Muscle layer of colon (tissue), 2 donors: ENCODE data around the gene EXOSC2.

Source experiments
- H3K27ac ChIP-seq: one replicate; pipeline ENCODE4 v1.7.0; 2013; ENCODE audit warnings: low read depth, mild to moderate bottlenecking, low read length, moderate library complexity
- H3K27me3 ChIP-seq, 2 donors: one replicate each; pipeline ENCODE4 v1.7.0; 2013; ENCODE audit warnings: low read length in 2 of 2, mild to moderate bottlenecking in 2 of 2; ENCODE audit not compliant: insufficient read depth in 2 of 2, control insufficient read depth in 1 of 2
- H3K36me3 ChIP-seq: one replicate; pipeline ENCODE4 v1.7.0; 2013; ENCODE audit warnings: mild to moderate bottlenecking, low read length; ENCODE audit not compliant: insufficient read depth
- H3K4me1 ChIP-seq: one replicate; pipeline ENCODE4 v1.7.0; 2013; ENCODE audit warnings: mild to moderate bottlenecking, low read length; ENCODE audit not compliant: insufficient read depth
- H3K4me3 ChIP-seq, 2 donors: one replicate each; pipeline ENCODE4 v1.7.0; 2013; ENCODE audit warnings: low read length in 2 of 2, low read depth in 1 of 2, mild to moderate bottlenecking in 1 of 2, moderate library complexity in 1 of 2
- H3K9ac ChIP-seq: one replicate; pipeline ENCODE4 v1.7.0; 2013; ENCODE audit warnings: low read length
- H3K9me3 ChIP-seq: one replicate; pipeline ENCODE4 v1.7.0; 2013; ENCODE audit warnings: mild to moderate bottlenecking, low read length
- donor health status: abdominal sarcoma.
- donor health status: Adenocarcinoma of cecum.

Gene EXOSC2

DNA sequence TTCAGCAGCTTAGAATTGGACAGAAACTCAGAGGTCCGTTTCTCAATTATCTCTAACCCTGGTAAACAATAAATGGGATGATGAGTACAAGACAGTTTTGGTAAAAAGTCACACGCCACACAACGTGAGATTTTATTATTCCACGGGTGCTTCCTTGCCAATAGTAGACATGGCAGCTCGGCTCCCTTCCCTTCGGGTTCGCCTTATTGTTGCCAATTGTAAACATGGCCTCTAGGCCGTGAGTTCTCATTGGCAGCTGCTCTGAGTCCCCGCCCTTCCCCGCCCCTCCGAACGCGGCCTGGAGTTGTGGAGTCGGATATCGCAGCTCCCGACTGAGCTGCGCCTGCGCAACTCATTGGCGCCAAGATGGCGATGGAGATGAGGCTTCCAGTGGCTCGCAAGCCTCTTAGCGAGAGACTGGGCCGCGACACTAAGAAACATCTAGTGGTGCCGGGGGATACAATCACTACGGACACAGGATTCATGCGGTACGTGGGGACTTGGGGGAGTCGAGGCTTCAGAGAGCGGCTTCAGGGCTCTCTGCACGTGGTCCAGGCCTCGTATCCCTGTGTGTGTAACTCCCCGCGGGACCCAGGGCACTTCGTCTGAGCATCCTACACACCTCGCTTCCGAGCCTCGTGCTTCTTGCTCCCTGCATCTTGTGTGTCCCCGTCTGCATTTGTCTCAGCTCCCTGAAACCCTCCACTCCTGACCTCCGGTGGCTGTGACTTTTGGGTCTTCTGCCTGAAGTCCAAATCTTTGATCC is at the start of gene EXOSC2:
Gene EXOSC2, plus strand, starts transcription at position 355 of the 766 bp plus-strand sequence. Its CDS starts 12 bp downstream, at position 367.
- H3K36me3 ChIP-seq: peaks cover 28% of the 10 kb centered on the region
- H3K4me1 ChIP-seq: peaks cover 22% of the 10 kb centered on the region
- peak within 1 kb of the TSS; percentile 72 for H3K9ac ChIP-seq
- H3K27me3 ChIP-seq: no peaks in the 10 kb centered on the region
- H3K27ac ChIP-seq: peak within 1 kb of the TSS; percentile 79
- H3K9me3 ChIP-seq: no peaks in the 10 kb centered on the region
- H3K4me3 ChIP-seq: peak within 1 kb of the TSS; percentile 88 to 100

GRCh38 chr9:130651221-130651620 is 42.4 kb upstream of the EXOSC2 start:
- H3K4me1 ChIP-seq: no peaks in the 10 kb centered on the region
- H3K9ac ChIP-seq: no peak overlapping the region
- peaks cover 0 to 9% of the 10 kb centered on the region in 2 donors for H3K27me3 ChIP-seq
- H3K9me3 ChIP-seq: no peaks in the 10 kb centered on the region
- H3K36me3 ChIP-seq: no peaks in the 10 kb centered on the region
- no peak overlapping the region for H3K4me3 ChIP-seq
- no peak overlapping the region for H3K27ac ChIP-seq

DNA sequence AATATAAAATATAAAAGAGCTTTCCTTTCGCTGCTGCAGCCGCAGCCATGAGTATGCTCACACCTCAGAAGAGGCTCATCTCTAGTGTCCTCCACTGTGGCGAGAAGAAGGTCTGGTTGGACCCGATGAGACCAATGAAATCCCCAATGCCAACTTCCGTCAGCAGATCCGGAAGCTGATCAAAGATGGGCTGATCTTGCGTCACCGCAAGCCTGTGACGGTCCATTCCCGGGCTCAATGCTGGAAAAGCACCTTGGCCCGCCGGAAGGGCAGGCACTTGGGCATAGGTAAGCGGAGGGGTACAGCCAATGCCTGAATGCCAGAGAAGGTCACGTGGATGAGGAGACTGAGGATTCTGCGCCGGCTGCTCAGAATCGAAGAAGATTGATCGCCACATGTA is 41.8 kb upstream of the EXOSC2 start:
- Histone ChIP-seq H3K27me3 (peaks cover 4 to 10% of the 10 kb centered on the region in 2 donors), H3K4me1 (no peaks in the 10 kb centered on the region), H3K9me3 (no peaks in the 10 kb centered on the region), H3K36me3 (no peaks in the 10 kb centered on the region), H3K4me3 (no peak overlapping the region), H3K9ac (no peak overlapping the region), H3K27ac (no peak overlapping the region)

GRCh38 chr9:130654879-130655278 is 38.7 kb upstream of the EXOSC2 start:
- no peaks in the 10 kb centered on the region for H3K4me1 ChIP-seq
- no peaks in the 10 kb centered on the region for H3K36me3 ChIP-seq
- H3K27me3 ChIP-seq: peaks cover 15 to 31% of the 10 kb centered on the region in 2 donors
- H3K4me3 ChIP-seq: no peak overlapping the region
- no peak overlapping the region for H3K9ac ChIP-seq
- no peaks in the 10 kb centered on the region for H3K9me3 ChIP-seq
- H3K27ac ChIP-seq: no peak overlapping the region

- Histone ChIP-seq H3K4me1 (peaks cover 14% of the 10 kb centered on the region), H3K4me3 (no peak overlapping the region), H3K27me3 (peaks cover 42 to 73% of the 10 kb centered on the region in 2 donors), H3K9me3 (no peaks in the 10 kb centered on the region), H3K36me3 (no peaks in the 10 kb centered on the region), H3K9ac (no peak overlapping the region), H3K27ac (no peak overlapping the region)
Measured at GRCh38 chr9:130658893-130659698, 34.5 kb upstream of the EXOSC2 start.

- peaks cover 42 to 79% of the 10 kb centered on the region in 2 donors for H3K27me3 ChIP-seq
Measured at GRCh38 chr9:130659699-130660248, 33.8 kb upstream of the EXOSC2 start.

DNA sequence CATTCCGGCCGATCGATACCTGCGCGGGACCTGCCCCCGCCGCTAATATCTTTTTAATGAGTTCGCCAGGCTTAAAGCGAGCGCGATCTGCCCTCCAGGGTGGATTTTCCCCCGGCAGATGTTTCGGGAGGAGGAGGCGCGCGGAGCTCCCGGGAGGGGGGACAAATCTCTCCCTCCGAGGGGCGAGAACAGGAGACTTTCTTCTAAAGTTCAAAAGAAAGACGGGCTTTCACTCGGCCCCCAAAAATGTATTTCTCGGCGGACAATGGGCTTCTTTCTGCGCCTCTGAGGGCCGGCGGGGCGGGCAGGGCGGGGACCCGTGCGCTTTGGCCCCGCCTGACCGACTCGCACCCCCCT is 33.3 kb upstream of the EXOSC2 start:
- no peaks in the 10 kb centered on the region for H3K36me3 ChIP-seq
- H3K9me3 ChIP-seq: no peaks in the 10 kb centered on the region
- no peak overlapping the region for H3K9ac ChIP-seq
- H3K27me3 ChIP-seq: peaks cover 42 to 82% of the 10 kb centered on the region in 2 donors
- no peak overlapping the region for H3K27ac ChIP-seq
- H3K4me3 ChIP-seq: no peak overlapping the region
- H3K4me1 ChIP-seq: peaks cover 14% of the 10 kb centered on the region

More at GRCh38 chr9:130659699-130660248, 33.8 kb upstream of the EXOSC2 start:
- no peak overlapping the region for H3K4me3 ChIP-seq
- peaks cover 14% of the 10 kb centered on the region for H3K4me1 ChIP-seq
- H3K9me3 ChIP-seq: no peaks in the 10 kb centered on the region
- no peak overlapping the region for H3K9ac ChIP-seq
- no peaks in the 10 kb centered on the region for H3K36me3 ChIP-seq
- H3K27ac ChIP-seq: no peak overlapping the region

DNA sequence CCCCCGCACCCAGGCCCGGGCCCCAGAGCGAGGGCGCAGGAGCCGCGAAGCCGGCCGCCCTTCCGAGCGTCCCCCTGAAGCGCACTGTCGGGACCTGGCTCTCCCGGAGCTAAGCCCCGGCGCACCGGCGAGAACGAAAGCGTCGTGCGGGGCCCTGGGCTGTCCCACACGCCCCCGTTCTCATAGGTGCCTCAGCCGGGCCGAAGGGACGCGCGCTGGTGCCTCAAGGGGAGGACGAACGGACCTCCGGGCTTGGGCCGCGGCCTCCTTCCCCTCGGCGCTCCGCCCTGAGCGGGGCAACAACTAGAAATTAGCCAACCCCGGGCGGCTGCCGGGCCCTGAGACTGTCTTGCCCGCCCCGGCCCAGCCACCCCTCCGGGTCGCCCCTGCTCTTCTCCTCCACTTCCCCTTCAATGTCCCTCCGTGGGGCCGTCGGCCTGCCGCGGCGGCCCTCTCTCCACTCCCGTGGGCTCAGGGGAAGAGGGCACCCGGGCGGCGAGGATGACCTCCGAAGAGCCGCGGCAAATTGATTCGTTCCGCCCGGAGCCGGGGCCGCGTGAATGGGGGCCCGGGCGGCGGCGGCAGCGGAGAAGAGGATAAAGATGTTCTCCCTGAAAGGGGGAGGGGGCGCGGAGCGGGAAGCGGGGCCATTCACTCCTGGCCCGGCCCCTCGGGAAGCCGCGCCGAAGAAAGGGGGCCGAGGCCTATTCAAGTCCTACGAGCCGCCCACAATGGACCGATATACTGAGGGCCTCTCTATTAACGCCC is 32.7 kb upstream of the EXOSC2 start:
- H3K4me3 ChIP-seq: no peak overlapping the region
- peaks cover 48 to 82% of the 10 kb centered on the region in 2 donors for H3K27me3 ChIP-seq
- H3K27ac ChIP-seq: no peak overlapping the region
- H3K36me3 ChIP-seq: no peaks in the 10 kb centered on the region
- H3K9me3 ChIP-seq: no peaks in the 10 kb centered on the region
- no peak overlapping the region for H3K9ac ChIP-seq
- peaks cover 20% of the 10 kb centered on the region for H3K4me1 ChIP-seq

DNA sequence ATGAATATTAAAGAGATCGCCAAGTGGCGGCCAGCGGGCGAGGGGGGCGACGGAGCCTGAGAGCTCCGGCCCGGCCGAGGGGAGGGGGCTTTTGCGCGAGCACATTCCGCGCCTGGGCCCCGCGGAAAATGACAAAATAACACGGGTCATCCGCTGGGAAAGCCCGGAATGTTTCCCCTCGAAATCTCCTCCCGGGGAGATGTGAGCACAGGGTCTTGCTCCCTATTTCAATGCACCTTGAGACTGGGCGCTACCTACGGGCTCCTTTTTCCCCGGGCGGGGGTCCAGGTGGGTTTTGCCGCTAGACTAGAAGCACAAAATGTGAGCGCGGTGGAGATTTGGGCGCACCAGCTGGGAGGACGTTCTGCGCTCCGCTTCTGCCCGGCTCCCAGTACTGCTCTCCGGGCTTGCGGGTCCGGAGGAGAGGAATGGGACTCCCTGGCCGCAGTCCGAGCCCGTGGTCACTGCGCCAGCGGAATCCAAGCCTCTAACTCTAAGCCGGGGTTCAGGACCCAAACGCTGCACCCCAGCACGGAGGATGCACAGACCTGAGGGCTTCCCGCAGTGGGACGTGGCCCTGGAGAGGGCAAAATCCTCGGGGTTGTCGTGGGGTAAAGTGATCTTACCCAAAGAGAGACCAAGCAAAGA is 32.0 kb upstream of the EXOSC2 start:
- H3K4me1 ChIP-seq: peaks cover 24% of the 10 kb centered on the region
- H3K9ac ChIP-seq: no peak overlapping the region
- H3K36me3 ChIP-seq: no peaks in the 10 kb centered on the region
- H3K27ac ChIP-seq: no peak overlapping the region
- no peak overlapping the region for H3K4me3 ChIP-seq
- peaks cover 52 to 85% of the 10 kb centered on the region in 2 donors for H3K27me3 ChIP-seq
- H3K9me3 ChIP-seq: no peaks in the 10 kb centered on the region

DNA sequence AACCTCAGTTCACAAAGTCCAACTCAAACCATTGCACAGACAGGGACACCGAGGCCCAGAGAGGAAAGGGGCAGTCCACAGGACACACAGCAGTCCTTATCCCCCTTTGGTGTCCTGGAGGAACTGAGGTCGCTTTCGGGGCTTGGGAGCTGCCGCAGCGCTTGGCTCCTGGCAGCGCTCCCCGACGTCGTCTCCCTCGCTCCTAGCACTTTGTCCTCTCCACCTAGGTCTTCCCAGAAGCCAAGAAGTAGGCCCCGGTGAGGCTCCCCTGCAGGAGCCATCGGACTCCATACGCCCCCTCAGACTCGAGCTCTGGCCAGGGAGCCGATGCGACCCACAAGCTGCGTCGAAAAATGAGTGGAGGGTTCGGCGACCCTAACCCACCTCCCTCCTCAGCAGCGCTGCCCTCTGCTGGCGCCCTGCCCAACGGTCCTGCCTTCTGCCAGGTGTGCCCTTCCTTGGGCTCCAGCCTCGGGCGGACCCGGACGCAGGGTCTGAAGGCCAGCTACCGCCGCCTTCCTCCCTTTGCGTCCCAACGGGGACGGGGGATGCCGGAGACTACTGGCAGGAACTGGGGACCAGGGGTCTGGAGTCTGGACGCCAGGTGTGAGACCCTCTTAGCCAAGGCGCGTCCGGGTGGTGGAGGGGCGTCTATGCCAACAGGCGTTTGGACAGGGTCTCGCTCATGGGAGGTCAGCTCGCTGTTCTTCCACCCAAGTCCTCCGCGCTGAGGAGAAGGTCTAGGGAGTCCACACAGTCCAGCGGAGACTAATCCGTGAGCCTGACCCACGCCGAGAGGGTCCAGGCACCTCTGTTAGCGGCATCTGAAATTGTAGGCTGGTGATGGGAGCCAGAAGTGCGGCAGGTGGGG is 31.2 kb upstream of the EXOSC2 start:
- Histone ChIP-seq H3K27me3 (peaks cover 58 to 93% of the 10 kb centered on the region in 2 donors), H3K9ac (no peak overlapping the region), H3K27ac (no peak overlapping the region), H3K4me3 (peak overlapping the region in 1 of 2 donors; percentile 16), H3K36me3 (no peaks in the 10 kb centered on the region), H3K4me1 (peaks cover 24% of the 10 kb centered on the region), H3K9me3 (no peaks in the 10 kb centered on the region)
